ENCODE results near the gene IL36RN.

IL36RN gene

GRCh38 chr2:113039719-113040118, 19.3 kb upstream of the IL36RN start:
- no peak overlapping the region for H3K4me3 ChIP-seq (replicated peaks in 1 of 2; ENCODE audit: low read depth in 2 of 2, low read length in 2 of 2)
- TF ChIP-seq, protein P1, sequence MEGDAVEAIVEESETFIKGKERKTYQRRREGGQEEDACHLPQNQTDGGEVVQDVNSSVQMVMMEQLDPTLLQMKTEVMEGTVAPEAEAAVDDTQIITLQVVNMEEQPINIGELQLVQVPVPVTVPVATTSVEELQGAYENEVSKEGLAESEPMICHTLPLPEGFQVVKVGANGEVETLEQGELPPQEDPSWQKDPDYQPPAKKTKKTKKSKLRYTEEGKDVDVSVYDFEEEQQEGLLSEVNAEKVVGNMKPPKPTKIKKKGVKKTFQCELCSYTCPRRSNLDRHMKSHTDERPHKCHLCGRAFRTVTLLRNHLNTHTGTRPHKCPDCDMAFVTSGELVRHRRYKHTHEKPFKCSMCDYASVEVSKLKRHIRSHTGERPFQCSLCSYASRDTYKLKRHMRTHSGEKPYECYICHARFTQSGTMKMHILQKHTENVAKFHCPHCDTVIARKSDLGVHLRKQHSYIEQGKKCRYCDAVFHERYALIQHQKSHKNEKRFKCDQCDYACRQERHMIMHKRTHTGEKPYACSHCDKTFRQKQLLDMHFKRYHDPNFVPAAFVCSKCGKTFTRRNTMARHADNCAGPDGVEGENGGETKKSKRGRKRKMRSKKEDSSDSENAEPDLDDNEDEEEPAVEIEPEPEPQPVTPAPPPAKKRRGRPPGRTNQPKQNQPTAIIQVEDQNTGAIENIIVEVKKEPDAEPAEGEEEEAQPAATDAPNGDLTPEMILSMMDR (IDR thresholded peaks at IDR 0.05; ENCODE audit: low read depth, low read length), result no peak
- no peak for DNase-seq (ENCODE audit: low read depth in 2 of 2)

DNA sequence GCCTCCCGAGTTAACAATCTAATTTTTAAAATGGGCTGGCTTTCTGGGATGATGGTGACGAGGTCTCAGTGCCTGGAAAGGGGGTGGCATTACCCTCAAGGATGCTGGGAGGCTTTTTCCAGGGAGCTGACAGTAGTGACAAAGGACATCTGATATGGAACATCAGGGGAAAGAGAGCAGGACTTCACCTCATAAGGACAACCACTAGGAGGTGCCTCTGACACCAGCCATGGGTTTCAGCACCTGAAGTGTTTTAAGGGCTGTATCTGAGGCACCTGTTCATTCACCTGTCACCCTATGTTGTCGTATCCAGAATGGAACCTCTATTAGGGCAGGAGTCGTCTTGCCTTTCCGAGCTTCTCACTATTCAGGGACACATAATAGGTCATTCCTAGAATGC, 17.1 kb upstream of the IL36RN start:
- H3K4me3 ChIP-seq (replicated peaks in 1 of 2; ENCODE audit: low read depth in 2 of 2, low read length in 2 of 2), result no peak overlapping the region
- DNase-seq (ENCODE audit: low read depth in 2 of 2), result no peak
- TF ChIP-seq, protein P1 (IDR thresholded peaks at IDR 0.05; ENCODE audit: low read depth, low read length), result no peak

DNA sequence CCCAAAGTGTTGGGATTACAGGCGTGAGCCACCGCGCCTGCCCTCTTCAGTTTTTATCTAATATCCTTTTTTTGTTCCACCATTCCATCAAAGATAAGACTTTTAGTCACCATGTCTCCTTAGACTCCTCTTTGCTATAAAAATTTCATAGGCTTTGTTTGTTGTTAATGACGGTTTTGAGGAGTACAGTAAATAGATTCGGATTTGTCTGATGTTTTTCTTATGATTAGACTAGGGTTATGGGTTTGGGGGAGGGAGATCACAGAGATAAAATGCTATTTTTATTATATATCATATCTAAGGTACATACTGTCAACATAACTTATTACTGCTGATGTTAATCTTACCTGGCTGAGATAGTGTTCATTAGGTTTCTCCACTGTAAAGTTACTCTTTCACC, 12.5 kb upstream of the IL36RN start:
- H3K4me3 ChIP-seq (replicated peaks in 1 of 2; ENCODE audit: low read depth in 2 of 2, low read length in 2 of 2), result no peak overlapping the region
- TF ChIP-seq, protein P1 (IDR thresholded peaks at IDR 0.05; ENCODE audit: low read depth, low read length), result no peak

DNA sequence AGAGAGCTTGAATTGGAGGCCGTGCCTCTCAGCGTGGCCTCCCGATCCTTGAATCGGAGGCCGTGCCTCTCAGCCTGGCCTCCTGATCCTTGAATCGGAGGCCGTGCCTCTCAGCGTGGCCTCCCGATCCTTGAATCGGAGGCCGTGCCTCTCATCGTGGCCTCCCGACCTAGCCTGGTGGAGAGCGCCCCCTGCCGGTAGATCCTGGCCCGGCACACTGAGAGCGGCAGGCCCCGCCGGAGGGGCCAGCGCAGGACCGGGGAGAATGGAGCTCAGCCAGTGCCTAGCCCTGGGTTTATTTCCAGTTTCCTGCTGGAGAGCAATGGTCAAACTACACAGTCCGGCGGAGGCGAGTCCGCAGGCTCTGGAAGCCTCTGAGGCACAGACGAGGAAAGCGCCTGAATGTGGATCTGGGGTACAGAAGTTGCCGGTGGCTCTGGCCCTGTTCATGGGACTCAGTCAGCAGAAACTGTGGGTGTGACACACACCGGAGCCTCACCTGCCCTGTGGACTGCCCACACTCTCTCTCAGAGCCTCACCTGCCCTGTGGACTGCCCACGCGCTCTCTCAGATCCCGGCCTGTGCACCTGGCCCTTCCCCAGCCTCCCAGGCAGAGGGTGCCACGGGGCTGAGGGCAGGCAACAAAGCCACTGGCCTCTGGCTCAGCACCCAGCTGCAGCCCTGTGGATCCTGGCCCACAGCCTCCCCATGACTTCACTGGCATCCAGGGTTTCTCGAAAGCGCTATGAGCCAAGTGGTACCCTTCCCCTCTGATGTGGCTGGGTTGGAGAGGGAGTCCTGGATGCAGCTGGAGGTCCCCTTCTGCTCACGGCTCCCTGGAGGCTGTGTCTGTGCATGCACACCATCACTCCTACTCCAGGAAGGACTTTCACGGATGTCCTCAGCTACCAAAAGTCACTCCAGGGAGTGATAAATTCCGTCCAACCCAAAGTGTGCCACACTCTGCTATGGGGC, 7.8 kb upstream of the IL36RN start:
- no peak overlapping the region for H3K4me3 ChIP-seq (replicated peaks in 1 of 2; ENCODE audit: low read depth in 2 of 2, low read length in 2 of 2)
- TF ChIP-seq, protein P1 (IDR thresholded peaks at IDR 0.05; ENCODE audit: low read depth, low read length), result no peak
- DNase-seq (ENCODE audit: low read depth in 2 of 2), result no peak

More for the DNA sequence above, 12.5 kb upstream of the IL36RN start:
- DNase-seq (ENCODE audit: low read depth in 2 of 2), result no peak

GRCh38 chr2:113052396-113052917, 6.5 kb upstream of the IL36RN start, which contains the start of gene IL36B:
Gene IL36B (minus strand): TSS chr2:113052867.
- TF ChIP-seq, protein P1 (IDR thresholded peaks at IDR 0.05; ENCODE audit: low read depth, low read length), result no peak
- DNase-seq (ENCODE audit: low read depth in 2 of 2), result no peak
- H3K4me3 ChIP-seq (replicated peaks in 1 of 2; ENCODE audit: low read depth in 2 of 2, low read length in 2 of 2), result no peak within 1 kb of the TSS

DNA sequence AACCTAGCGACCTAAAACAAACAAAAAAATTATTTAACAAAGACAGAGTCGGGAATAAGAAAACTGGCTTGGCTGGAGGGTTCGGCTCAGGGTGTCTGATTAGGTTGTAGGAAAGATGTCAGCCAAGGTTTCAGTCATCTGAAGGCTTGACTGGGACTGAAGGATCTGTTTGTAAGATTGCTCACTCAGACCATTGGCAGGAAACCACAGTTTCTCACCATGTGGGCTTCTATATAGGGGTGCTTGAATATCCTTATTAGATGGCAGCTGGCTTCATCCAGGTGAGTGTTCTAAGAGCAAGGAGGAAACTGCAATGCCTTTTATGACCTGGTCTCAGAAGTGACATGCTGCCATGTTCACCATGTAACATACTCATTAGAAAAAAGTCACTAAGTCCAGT, 5.3 kb upstream of the IL36RN start:
- no peak overlapping the region for H3K4me3 ChIP-seq (replicated peaks in 1 of 2; ENCODE audit: low read depth in 2 of 2, low read length in 2 of 2)
- no peak for DNase-seq (ENCODE audit: low read depth in 2 of 2)
- TF ChIP-seq, protein P1 (IDR thresholded peaks at IDR 0.05; ENCODE audit: low read depth, low read length), result no peak
